H1 (cell line): ENCODE measurements around the gene CACNA1C. TPM values are rescaled to one million over a fixed set of nuclear protein-coding genes. Genes with fewer than 3 reads are reported as not detected.

Experiments
- CHD1 ChIP-seq: IDR thresholded peaks from 2 replicates; pipeline ENCODE4 v1.6.1; 2012; ENCODE audit warnings: low read depth, low read length, improper control_type of control experiment
- SIN3A ChIP-seq, 2 experiments: IDR thresholded peaks in 1 of 2; conservative IDR thresholded peaks in 1 of 2; 2 replicates each; pipeline ENCODE4 v1.6.1; 2011 to 2012; ENCODE audit warnings: low read length in 2 of 2, improper control_type of control experiment in 1 of 2, low read depth in 1 of 2, mild to moderate bottlenecking in 1 of 2
- polyA plus RNA-seq, 7 experiments: library from polyadenylated mRNA; depleted of rRNA in 3 of 7; stranded (reverse) in 5 of 7; unstranded in 2 of 7; fragments of >200 nt in 5 of 7; fragments of 200-250 nt in 2 of 7; gene quantifications; 1 replicate in 5 of 7; 2 replicates in 1 of 7; 4 replicates in 1 of 7; pipeline versions ENCODE4 v1.2.1 to v1.2.3, GENCODE V29; 2011 to 2013; ENCODE audit warnings: missing spikeins in 2 of 7, mixed read lengths in 2 of 7
- total RNA-seq: library from RNA; stranded (reverse); fragmentation: NEBNext Ultra II Directional; extraction: Animal tissue kit (Norgen Biotek cat#: 25700); gene quantifications from 2 replicates; pipeline ENCODE4 v1.2.1, GENCODE V29; 2021

The CACNA1C gene
- total and polyA plus RNA-seq, 2 of the 8 experiments (the other 6 are each of a cell fraction or from before 2014, with no cell fraction given) = 1.3 TPM

DNA sequence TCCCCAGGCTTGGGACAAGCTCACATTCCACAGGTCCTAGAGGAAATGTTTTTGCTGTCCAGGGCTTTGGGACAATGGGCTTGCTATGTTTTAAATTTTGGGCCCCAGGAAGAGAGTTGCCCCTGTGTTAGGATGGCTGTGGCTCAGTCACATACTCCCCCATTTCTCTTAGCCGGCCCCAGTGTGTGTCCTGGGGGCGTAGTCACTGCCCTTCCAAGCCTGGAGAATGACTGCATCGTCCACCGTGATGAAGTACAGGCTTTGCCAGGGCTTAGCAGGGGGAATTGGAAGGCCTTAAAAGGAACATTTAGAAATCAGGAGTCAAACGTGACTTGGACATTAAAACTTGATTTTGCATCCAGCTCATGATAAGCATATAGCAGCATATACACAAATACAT lies 293.6 kb downstream of the CACNA1C start (continued):
- no peak for TF ChIP-seq SIN3A (conservative IDR thresholded peaks at IDR 0.05 in 1 of 2, IDR thresholded peaks at IDR 0.05 in 1 of 2; ENCODE audit: low read depth in 1 of 2, low read length in 2 of 2)
- no peak for TF ChIP-seq CHD1
- TF ChIP-seq, all 59 proteins: peak for 0
